Left lung (tissue), 10 donors: ENCODE data around the gene COX20. TPM values are rescaled to one million over a fixed set of nuclear protein-coding genes. Genes with fewer than 3 reads are reported as not detected.

ENCODE experiments used
- ATAC-seq: fragments of 200-7000 bp; cut with Tn5 transposase; one replicate; pipeline ENCODE4 v1.9.1; 2020; ENCODE audit warnings: moderate library complexity
- DNase-seq, 4 donors: peaks; one replicate each; pipeline ENCODE4 v3.0.0-alpha.2; 2013 to 2020
- H3K27ac ChIP-seq, 2 donors: fragments of 200-600 bp; sonication (generic) in 1 of 2; one replicate each; pipeline versions ENCODE4 v1.5.0 to v1.8.0; 2020 to 2021
- H3K27me3 ChIP-seq, 2 donors: fragments of 200-600 bp; sonication (generic) in 1 of 2; one replicate each; pipeline versions ENCODE4 v1.5.0 to v1.8.0; 2020 to 2021
- H3K36me3 ChIP-seq, 2 donors: fragments of 200-600 bp; sonication (generic) in 1 of 2; one replicate each; pipeline versions ENCODE4 v1.5.0 to v1.8.0; 2020 to 2021
- H3K4me1 ChIP-seq, 2 donors: fragments of 200-600 bp; one replicate each; pipeline ENCODE4 v1.8.0; 2021
- H3K4me3 ChIP-seq, 2 donors: fragments of 200-600 bp; sonication (generic) in 1 of 2; one replicate each; pipeline versions ENCODE4 v1.5.0 to v1.8.0; 2020 to 2021; ENCODE audit warnings: mild to moderate bottlenecking in 1 of 2
- H3K9me3 ChIP-seq, 2 donors: fragments of 200-600 bp; sonication (generic) in 1 of 2; one replicate each; pipeline versions ENCODE4 v1.5.0 to v1.8.0; 2020 to 2021
- CTCF ChIP-seq, 2 donors: fragments of 200-600 bp; sonication (generic) in 1 of 2; IDR thresholded peaks; one replicate each; pipeline versions ENCODE4 v1.5.0 to v1.8.0; 2021; ENCODE audit warnings: antibody characterized with exemption in 2 of 2
- intact Hi-C, 2 donors: fragments of 100-400 bp; cut with DNase I; formaldehyde crosslinking; loops; one replicate each; pipeline versions ENCODE4 v1.11.2 to v1.14.2; 2022
- polyA plus RNA-seq, 6 donors: library from polyadenylated mRNA; unstranded; fragments of 120-200 nt; gene quantifications; one replicate each; pipeline ENCODE4 v1.2.1, GENCODE V29; 2013; ENCODE audit not compliant: insufficient read length in 6 of 6
- total RNA-seq, 2 donors: library from RNA; stranded (reverse); fragmentation: NEBNext Ultra II Directional; extraction: Animal tissue kit (Norgen Biotek cat#: 25700); gene quantifications; one replicate each; pipeline ENCODE4 v1.2.1, GENCODE V29; 2021
- donor health status: DM: no; HTN: yes; CAD: no.
- donor health status: DM: no; HTN: no; CAD: no.

Gene COX20
- total and polyA plus RNA-seq, 8 donors: 27.1 to 125 (median 94.8) TPM

- Histone ChIP-seq H3K4me1 (peaks cover 3 to 20% of the 10 kb centered on the region in 2 donors), H3K4me3 (no peak overlapping the region), H3K27ac (no peak overlapping the region), H3K27me3 (no peaks in the 10 kb centered on the region), H3K36me3 (no peaks in the 10 kb centered on the region), H3K9me3 (no peaks in the 10 kb centered on the region)
- DNase-seq (no peak), ATAC-seq (no peak)
- intact Hi-C loops: loop anchor here in 1 of 2 donors (10.0 kb wide), 1 partner anchor 96 kb away; a partner anchor contains a TSS
- no peak for TF ChIP-seq CTCF (IDR thresholded peaks at IDR 0.05)
These were observed 33.3 kb downstream of the COX20 start for GRCh38 chr1:244868484-244869363.

GRCh38 chr1:244869364-244869827 lies 33.9 kb downstream of the COX20 start:
- TF ChIP-seq CTCF (IDR thresholded peaks at IDR 0.05): no peak
- Histone ChIP-seq H3K9me3 (no peaks in the 10 kb centered on the region), H3K36me3 (no peaks in the 10 kb centered on the region), H3K27ac (no peak overlapping the region), H3K4me1 (peaks cover 3 to 20% of the 10 kb centered on the region in 2 donors), H3K4me3 (no peak overlapping the region), H3K27me3 (no peaks in the 10 kb centered on the region)
- intact Hi-C loops: loop anchor here in 1 of 2 donors (10.0 kb wide), 1 partner anchor 95 kb away; a partner anchor contains a TSS
- ATAC-seq: no peak
- DNase-seq: no peak

- Histone ChIP-seq H3K4me1 (peaks cover 3 to 18% of the 10 kb centered on the region in 2 donors), H3K4me3 (no peak overlapping the region), H3K9me3 (no peaks in the 10 kb centered on the region), H3K27ac (no peak overlapping the region), H3K36me3 (no peaks in the 10 kb centered on the region), H3K27me3 (no peaks in the 10 kb centered on the region)
- DNase-seq (no peak), ATAC-seq (no peak)
- intact Hi-C loops: loop anchor here in 1 of 2 donors (10.0 kb wide), 1 partner anchor 95 kb away; a partner anchor contains a TSS
- no peak for TF ChIP-seq CTCF (IDR thresholded peaks at IDR 0.05)
These were observed 34.5 kb downstream of the COX20 start for GRCh38 chr1:244869950-244870349.

GRCh38 chr1:244874974-244875579 lies 39.6 kb downstream of the COX20 start:
- TF ChIP-seq CTCF (IDR thresholded peaks at IDR 0.05): no peak
- Histone ChIP-seq H3K4me3 (no peak overlapping the region), H3K4me1 (no peaks in the 10 kb centered on the region), H3K9me3 (no peaks in the 10 kb centered on the region), H3K27ac (no peak overlapping the region), H3K36me3 (no peaks in the 10 kb centered on the region), H3K27me3 (no peaks in the 10 kb centered on the region)
- DNase-seq (no peak), ATAC-seq (no peak)
- intact Hi-C loops: no loop called here
